GM21423 (cell line): Measurements from ENCODE around the gene TMEM240.
"Not testable (repeated sequence)": the region's sequence is repeated elsewhere in the genome, so short reads cannot be mapped to it uniquely, and the experiment has no call there.

Source experiments
- ATAC-seq: cut with Tn5 transposase; IDR thresholded peaks from one replicate; pipeline ENCODE4 v1.9.1; 2021; ENCODE audit warnings: mild to moderate bottlenecking, moderate library complexity; ENCODE audit not compliant: unreplicated experiment

Gene TMEM240

DNA sequence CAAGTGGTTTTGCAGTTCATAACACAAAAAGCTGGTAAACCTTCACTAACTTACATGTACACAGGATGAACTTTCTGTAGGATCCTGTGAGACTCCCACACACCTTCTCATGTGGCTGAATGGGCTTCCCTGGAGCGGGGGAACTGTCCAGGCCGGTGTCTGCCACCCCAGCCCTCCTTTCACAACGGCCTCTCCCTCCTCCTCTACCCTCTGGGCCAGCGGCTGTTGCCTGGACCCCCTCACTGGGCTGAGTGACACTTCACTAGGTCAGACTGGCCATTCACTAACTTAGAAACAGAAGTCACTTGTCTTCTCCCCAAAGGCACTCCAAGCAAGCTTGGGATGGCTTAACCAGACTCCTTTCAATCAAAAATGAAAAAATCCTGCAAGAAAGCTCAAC is 18.2 kb upstream of the TMEM240 start:
- no peak for ATAC-seq

DNA sequence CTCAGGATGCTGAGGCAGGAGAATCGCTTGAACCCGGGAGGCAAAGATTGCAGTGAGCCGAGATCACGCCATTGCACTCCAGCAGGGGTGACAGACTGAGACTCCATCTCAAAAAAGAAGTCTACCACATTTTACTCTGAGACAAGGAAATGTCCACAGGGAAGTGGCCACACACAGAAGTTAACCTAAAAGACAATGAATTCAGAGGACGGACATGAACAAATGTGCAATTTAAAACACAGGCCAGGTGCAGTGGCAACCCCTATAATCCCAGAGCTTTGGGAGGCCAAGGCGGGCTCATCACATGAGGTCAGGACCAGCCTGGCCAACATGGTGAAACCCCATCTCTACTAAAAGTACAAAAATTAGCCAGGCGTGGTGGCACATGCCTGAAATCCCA is 17.3 kb upstream of the TMEM240 start:
- not testable (repeated sequence) for ATAC-seq

DNA sequence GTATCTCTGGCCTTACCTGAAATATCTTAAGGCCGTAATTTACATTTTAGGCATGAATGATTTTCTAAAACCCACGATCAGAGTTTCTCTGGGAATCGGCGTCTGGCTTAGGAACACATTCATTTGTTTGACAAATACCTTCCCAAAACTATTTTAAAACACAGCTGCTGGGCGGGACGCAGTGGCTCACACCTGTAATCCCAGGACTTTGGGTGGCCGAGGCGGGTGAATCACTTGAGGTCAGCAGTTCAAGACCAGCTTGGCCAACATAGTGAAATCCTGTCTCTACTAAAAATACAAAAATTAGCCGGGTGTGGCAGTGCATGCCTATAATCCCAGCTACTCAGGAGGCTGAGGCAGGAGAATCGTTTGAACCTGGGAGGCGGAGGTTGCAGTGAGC is 16.5 kb upstream of the TMEM240 start:
- ATAC-seq: not testable (repeated sequence)

DNA sequence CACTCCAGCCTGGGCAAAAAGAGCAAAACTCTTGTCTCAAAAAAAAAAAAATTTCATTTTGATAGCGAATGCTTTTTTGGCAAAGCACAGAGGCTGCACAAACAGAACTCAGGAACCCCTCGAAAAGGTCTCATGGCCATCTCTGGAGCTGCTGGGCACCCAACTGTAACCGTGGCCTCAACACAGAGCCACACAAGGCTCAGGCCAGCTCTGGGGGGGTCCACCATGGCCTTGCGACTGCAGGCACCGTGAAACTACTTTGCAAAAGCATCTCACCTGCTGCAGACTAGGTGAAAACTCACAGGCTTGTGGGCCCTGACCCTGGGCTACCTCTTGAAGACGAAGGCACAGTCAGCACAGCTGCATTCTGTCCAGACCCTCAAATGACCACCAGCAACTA is 16.1 kb upstream of the TMEM240 start:
- no peak for ATAC-seq

DNA sequence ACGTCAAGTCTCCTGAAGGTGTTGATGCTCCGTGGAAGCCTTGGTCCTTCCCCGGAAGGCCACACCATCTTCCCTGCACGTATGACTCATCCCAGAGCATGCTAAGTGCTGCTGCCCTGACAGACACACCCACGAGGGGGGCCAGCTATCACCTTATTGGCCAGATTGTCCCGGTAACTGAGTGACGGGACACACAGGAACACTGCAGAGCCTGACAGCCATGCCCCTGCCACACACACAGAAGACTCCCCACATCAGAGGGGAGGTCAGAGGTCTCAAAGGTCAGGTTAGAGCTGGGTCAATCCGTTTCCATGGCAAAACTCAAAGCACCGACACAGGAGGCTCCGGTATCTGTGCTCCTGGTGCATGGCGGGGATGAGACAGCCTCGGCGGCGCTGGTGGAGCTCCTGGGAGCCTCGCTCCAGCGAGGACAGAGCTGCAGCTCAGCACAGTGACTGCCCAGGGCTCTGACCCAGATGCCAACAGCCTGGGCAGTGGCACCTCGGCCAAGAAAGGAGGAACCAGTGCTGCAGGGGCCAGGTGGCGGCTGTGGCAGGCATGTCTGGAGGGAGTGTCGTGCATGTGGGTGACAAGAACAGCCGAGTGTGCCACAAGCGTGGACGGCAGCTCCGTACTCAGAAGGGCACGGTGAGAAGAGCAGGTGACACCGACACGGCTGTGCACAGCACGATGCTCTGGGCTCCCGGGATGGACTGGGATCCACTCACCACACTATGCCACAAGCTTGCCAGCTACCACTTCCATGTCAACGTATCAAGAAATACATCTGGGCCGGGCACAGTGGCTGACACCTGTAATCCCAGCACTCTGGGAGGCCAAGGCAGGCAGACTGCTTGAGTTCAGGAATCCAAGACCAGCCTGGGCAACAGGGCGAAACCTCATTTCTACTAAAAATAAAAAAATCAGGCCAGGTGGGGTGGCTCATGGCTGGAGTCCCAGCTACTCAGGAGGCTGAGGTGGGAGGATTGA is 14.8 kb upstream of the TMEM240 start:
- ATAC-seq: no peak

DNA sequence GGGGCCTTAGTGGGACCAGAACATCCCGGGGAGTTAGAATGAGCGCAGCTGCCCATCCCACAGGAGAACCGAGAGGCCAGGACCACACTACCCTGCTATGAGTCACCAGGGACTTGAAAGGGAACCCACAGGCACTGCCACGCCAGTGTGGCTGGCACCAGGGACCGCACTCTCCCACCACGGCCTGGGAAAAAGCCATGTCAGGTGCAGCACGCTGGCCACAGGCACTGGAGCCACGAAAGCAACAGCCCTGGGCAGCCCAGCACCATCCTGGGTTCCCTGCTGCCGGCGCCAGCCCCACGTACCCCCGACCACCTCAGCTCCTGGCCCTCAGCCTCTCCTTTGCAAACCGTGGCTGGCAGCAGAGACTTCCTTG is 14.1 kb upstream of the TMEM240 start:
- ATAC-seq: no peak

DNA sequence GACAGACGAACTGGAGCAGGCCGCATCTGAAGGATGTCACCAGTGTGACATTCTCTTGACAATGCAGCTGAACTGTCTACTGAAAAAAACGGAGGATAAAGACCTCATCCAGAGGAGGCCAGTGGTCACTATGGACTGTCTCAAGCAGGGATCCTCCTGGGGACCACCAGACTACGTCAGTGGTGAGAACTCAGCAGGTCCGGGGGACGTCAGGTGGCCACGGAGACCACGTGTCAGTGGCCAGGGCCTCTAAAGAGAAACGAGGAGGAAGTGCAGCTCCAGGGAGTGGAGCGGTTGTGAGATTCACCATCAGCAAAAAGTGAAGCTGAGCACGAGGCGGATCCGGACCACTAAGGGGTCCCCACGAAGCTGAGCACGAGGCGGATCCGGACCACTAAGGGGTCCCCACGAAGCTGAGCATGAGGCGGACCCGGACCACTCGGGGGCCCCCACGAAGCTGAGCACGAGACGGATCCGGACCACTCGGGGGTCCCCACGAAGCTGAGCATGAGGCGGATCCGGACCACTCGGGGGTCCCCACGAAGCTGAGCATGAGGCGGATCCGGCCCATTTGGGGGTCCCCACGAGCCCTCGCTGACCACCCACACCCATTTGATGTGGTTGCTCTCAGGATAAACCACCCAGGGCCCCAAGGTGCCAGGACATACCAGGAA is 13.5 kb upstream of the TMEM240 start:
- ATAC-seq: no peak

DNA sequence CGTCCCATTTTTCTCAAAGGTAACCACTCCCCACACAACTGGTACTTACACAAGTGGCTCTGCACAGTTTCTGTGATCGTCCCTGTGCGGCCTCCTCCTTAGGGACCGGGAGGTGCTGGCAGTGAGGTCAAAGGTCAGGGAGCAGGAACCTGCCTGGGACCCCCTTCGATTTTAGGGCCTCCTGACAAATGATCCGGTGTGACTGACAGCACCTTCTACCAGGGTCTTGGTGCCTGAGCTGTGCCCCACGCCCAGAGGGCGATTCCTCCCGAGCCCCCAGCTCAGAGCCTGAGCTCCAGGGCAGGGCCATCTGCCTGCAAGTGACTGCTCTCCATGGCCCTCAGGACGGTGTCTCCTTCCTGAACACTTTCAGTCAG is 11.8 kb upstream of the TMEM240 start:
- ATAC-seq: no peak

DNA sequence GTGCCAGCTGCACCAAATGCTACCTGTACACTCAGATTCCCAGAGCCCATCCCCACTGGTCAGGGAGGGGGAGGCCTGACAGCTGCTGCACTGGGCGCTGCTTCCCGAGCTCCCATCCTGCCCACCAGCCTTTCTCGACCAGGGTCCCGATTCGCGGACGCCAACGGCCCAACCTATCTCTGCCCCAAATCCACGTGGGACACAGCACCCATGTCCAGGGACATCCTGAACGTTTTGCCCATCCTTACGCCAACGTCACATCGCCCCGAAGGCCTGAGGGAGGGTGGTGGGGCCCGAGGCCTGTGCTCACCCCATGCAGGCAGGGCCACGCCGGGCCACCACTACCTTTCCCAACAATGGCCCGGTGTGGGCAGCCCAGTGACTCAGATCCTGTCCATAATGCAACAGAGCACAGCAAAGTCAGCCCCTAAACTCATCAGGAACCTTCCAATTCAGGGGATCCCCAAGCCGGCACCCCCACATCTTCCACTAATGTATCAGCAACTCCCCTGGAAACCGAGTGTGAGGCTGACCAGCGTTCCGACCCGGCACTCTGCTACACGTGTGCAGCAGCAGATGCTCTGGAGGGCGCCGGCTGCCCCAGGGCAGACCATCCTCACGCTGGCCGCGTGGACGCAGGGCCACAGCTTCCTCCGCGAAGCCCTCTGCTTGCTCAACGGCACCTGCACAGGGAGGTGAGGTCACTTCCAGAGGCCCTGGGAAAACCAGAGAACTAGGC is 11.3 kb upstream of the TMEM240 start:
- ATAC-seq: no peak

DNA sequence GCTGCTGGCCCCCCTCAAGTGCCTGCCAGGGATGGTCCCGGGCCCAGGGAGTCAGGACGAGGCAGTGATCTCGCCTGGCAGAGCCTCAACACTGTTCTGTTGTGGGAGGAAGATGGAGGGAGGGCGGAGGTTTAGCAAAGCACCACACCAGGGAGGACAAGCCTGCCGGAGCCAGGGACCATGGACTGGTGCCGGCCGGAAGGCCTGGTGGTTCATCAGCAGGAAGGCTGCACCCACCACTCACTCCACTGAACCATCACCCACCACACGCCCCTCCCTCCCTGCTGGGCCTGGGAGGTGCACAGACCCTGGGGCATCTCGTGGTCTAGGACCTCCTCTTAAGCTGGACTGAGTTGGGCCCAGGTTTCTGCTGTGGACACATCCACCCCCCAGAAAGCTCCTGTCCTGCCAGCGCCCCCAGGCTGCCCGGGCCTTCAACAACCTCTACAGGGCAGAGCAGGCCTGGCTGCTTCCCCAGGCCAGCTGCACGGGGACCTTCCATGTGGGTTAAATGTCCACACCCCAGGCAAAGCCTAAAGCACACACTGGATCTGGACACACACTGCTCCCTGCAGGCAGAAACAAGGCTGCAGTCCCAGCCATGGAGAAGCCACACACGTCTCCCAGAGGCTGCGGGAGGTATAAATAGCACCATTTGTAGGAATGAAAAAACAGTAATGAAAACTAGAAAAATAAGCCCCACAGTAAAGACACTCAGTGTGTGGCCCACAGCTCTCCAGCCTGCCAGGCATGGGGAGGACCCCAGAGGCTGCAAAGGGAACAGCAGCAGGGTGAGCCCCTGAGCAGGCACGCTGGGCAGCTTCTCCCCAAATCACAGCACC is 10.4 kb upstream of the TMEM240 start:
- ATAC-seq: no peak

DNA sequence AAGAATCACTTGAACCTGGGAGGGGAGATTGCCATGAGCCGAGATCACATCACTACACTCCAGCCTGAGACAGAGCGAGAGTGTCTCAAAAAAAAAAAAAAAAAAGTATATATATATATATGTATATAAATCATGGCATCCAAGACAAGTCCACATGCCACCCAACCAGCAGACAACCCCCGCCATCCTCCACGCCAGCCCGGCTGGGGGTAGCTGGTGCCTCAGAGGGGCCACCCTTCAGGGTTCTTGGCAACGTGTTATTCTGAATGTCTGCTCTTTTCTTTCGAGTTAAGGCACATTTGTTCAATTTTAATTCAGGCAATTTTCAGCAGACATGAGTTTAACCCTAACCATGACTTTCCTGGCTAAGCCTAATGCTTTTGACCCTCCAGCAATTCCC is 9.7 kb upstream of the TMEM240 start:
- ATAC-seq: no peak

DNA sequence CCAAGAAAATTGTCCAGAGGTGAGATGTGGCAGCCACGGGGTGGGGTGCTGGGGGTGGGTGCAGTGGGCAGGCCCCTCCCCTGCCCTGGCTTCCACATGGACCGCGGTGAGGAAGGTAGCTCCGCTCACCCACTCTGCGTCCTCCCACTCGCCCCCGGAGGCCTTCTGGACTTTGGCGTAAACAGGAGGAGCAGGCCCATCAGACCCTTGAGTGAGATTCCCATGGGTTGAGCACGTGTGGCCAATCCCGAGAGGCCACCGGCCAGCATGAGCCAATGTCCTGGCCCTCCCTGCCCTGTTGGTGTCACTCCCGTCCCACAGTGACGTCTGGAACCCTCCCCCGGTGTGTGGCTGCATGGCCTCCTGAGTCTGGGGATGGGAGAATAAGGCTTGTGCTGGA is 8.2 kb upstream of the TMEM240 start:
- ATAC-seq: no peak

DNA sequence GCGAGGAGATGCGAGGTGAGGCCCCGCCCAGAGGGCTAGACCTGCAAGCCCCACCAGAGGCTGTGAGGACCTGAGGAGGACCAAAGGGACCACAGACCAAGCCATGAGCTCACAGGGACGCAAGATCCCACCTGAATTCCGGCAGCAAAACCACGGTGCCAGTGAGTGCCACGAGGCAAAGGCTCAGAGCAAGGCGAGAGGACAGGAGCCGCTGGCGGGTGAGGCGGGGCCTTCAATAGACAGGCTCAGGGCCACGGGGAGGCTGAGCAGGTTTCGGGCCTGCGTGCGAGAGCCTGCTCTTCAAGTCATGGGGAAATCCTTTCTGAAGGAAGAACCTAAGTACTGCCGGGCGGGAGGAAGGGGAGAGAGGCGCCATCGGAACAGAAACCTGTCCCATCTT is 7.1 kb upstream of the TMEM240 start:
- ATAC-seq: no peak

DNA sequence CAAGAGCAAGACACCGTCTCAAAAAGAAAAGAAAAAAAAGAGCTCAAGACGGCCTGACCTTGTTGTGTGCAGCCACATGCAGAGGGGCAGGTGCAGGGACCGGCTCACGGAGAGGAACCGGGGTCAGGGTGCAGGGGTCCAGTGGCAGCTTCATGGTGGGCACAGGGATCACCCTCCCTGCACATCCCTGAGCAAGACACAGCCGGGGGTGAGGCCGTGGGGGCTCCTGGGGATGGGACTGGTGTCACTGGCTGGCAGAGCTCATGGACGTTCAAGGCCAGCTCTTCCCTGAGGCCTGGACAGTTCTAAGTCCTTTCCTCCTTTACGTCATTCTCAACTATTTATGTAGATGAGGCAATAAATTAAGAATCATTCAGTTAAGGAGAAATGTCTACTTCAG is 6.6 kb upstream of the TMEM240 start:
- no peak for ATAC-seq

DNA sequence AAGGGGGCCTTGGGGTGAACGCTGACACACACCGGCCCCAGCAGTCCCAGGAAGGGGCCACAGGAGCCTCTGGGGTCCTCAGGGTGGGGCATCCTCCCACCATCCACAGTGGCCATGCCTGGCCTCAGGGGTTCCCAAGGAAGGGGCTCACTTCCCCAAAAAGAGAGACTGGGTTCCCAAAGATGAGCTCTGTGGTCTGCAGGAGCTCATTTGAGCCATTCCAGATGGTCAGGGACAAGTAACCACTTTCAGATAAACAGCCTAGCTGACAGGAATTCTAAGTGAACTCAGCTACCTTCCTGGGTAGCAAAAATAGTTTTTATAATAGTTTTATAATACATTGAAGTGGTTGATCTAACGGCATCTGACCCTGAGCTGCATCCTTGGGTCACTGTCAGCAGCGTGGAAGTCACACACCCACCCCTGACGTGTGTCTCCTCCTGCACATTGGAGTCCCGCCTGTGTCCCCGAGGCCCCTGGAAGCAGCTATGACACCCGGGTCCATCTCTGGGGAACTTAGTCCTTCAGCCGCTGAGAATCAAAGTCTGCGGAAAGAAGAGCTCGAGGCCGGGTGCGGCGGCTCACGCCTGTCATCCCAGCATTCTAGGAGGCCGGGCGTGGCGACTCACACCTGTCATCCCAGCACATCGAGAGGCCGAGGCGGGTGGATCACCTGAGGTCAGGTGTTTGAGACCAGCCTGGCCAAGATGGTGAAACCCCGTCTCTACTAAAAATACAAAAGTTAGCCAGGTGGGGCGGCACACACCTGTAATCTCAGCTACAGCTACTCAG is 5.7 kb upstream of the TMEM240 start:
- no peak for ATAC-seq

DNA sequence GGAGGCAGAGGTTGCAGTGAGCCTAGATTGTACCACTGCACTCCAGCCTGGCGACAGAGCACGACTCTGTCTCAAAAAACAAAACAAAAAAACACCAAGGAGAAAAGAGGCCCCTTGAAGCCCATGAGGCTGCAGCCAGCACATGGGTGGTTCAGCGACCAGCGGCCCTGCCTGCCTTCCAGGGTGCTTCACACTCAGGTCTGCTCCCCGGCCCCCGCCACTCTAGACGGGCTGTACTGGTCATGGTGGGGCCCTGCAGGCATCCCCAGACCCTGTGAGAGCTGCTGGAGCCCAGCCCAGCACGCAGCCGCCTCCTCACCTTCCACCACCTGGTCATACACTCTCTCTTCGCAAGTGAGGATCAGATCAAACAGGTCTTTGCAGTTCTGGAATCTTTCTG is 4.1 kb upstream of the TMEM240 start:
- ATAC-seq: no peak

DNA sequence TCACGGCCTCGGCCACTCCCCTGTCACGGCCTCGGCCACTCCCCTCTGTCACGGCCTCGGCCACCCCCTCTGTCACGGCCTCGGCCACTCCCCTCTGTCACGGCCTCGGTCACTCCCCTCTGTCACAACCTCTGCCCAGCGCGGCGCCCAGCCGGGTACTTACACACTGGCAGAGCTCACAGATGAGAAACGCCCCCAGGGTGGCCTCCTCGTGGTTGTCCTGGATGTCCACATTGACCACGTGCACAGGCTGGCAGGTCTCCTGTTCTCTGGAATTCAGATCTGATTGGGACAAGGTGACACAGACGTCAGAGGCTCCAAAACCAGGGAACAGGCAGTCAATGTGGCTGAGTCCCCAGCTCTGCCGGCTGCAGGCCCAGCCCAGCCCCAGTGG is 3.3 kb upstream of the TMEM240 start:
- no peak for ATAC-seq

DNA sequence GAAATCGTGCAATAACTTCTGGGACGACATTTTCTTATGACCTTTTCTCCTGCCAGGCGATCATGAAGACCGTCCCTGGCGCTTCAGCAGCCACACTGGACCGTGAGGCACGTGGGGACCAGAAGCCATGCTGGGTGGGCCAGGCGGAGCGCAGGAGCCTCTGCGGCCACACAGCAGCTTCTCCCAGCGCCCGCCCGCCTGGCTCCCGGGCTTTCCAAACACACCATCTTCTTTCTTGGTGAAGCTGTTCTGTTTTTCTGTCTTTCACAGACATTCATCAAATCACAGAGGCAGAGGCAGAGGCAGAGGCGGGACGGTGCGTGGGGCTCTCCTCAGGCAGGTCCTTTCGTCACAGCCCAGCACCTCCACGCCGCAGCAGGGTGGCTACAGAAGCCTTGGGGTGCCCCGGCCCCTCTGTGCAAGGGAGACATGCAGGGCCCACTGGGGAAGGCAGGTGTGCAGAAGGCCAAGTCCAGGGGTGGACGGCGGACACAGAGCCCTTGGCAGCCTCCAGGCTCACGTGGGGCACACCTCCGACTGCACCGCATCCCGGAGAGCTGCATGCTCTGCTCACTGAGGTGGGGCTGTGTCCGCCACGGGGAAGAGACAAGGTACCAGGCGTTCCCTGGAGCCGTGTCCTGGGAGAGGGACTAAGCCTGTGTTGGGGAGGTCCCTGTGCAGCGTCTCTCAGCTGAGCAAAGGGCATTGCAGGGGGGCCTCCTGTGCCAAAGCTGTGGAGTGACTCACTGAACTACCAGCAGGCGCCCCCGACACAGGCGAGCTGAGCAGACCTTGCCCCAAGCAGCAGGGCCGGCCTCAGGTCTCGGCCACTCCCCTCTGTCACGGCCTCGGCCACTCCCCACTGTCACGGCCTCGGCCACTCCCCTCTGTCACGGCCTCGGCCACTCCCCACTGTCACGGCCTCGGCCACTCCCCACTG is 2.6 kb upstream of the TMEM240 start:
- no peak for ATAC-seq
